WTC11 (cell line): Measurements from ENCODE around the gene PPEF2. TPM values are rescaled to one million over a fixed set of nuclear protein-coding genes. Genes with fewer than 3 reads are reported as not detected.

Source experiments
- ATAC-seq: fragments of 200-7000 bp; cut with Tn5 transposase; 2 replicates; pipeline ENCODE4 v1.10.0; 2021; ENCODE audit warnings: mild to moderate bottlenecking, moderate library complexity
- CTCF ChIA-PET: fragments of 300-600 bp; sonication (Branson Sonifier 250); formaldehyde crosslinking; loops from one replicate; lab custom pipeline; 2021; ENCODE audit warnings: antibody characterized with exemption; lab: Charles Lee
- POLR2A ChIA-PET: fragments of 350-600 bp; sonication (Branson Sonifier 250); formaldehyde crosslinking; loops from one replicate; lab custom pipeline; 2021; ENCODE audit warnings: antibody characterized with exemption; lab: Charles Lee
- DNase-seq: peaks from one replicate; pipeline ENCODE4 v3.0.0; 2021; ENCODE audit warnings: low spot score
- H3K27ac Mint-ChIP-seq: 2 replicates; pipeline ENCODE4 v1.8.0; 2021; ENCODE audit warnings: mixed read lengths
- H3K27me3 Mint-ChIP-seq: 2 replicates; pipeline ENCODE4 v1.8.0; 2021; ENCODE audit warnings: low read depth, mild to moderate bottlenecking, moderate library complexity, mixed read lengths
- H3K36me3 Mint-ChIP-seq: 2 replicates; pipeline ENCODE4 v1.8.0; 2021; ENCODE audit warnings: mixed read lengths
- H3K4me1 Mint-ChIP-seq: 2 replicates; pipeline ENCODE4 v1.8.0; 2022; ENCODE audit warnings: mixed read lengths
- H3K4me3 Mint-ChIP-seq: 2 replicates; pipeline ENCODE4 v1.8.0; 2021; ENCODE audit warnings: mild to moderate bottlenecking, moderate library complexity, mixed read lengths
- H3K9me3 Mint-ChIP-seq: 2 replicates; pipeline ENCODE4 v1.8.0; 2021; ENCODE audit warnings: mixed read lengths
- AFF4 ChIP-seq: sonication (generic); formaldehyde crosslinking; IDR thresholded peaks from 2 replicates; pipeline ENCODE4 v1.8.1; 2023; ENCODE audit warnings: mild to moderate bottlenecking, missing genetic modification reagents, borderline replicate concordance
- ARID4B ChIP-seq: sonication (generic); formaldehyde crosslinking; IDR thresholded peaks from 2 replicates; pipeline ENCODE4 v1.8.0; 2023; ENCODE audit warnings: missing genetic modification reagents, mild to moderate bottlenecking, borderline replicate concordance
- CBFB ChIP-seq: sonication (generic); formaldehyde crosslinking; IDR thresholded peaks from 2 replicates; pipeline ENCODE4 v1.8.1; 2022; ENCODE audit warnings: mild to moderate bottlenecking, low read depth, missing genetic modification reagents
- E2F4 ChIP-seq: sonication (generic); formaldehyde crosslinking; IDR thresholded peaks from 2 replicates; pipeline ENCODE4 v1.8.1; 2022; ENCODE audit warnings: low read depth, mild to moderate bottlenecking, moderate library complexity, missing genetic modification reagents, borderline replicate concordance
- ELF4 ChIP-seq: sonication (generic); formaldehyde crosslinking; IDR thresholded peaks from 2 replicates; pipeline ENCODE4 v1.8.1; 2022; ENCODE audit warnings: low read depth, mild to moderate bottlenecking, moderate library complexity, missing genetic modification reagents
- ETV6 ChIP-seq: sonication (generic); formaldehyde crosslinking; IDR thresholded peaks from 2 replicates; pipeline ENCODE4 v1.8.1; 2022; ENCODE audit warnings: mild to moderate bottlenecking, missing genetic modification reagents
- FOXP1 ChIP-seq: sonication (generic); formaldehyde crosslinking; IDR thresholded peaks from 2 replicates; pipeline ENCODE4 v1.8.0; 2022; ENCODE audit warnings: missing genetic modification reagents, mild to moderate bottlenecking, moderate library complexity, borderline replicate concordance
- HMGA2 ChIP-seq: fragments of 250-450 bp; sonication (Bioruptor Pico); IDR thresholded peaks from 2 replicates; pipeline ENCODE4 v1.4.0; 2021; ENCODE audit warnings: mild to moderate bottlenecking, moderate library complexity
- NR1H2 ChIP-seq: sonication (generic); formaldehyde crosslinking; IDR thresholded peaks from 2 replicates; pipeline ENCODE4 v1.9.0; 2021; ENCODE audit warnings: mild to moderate bottlenecking, moderate library complexity, missing genetic modification reagents
- NR2C2 ChIP-seq: sonication (generic); formaldehyde crosslinking; IDR thresholded peaks from 2 replicates; pipeline ENCODE4 v1.8.0; 2022; ENCODE audit warnings: mild to moderate bottlenecking, missing genetic modification reagents
- OVOL2 ChIP-seq: fragments of 250-450 bp; sonication (Bioruptor Pico); IDR thresholded peaks from 2 replicates; pipeline ENCODE4 v1.9.0; 2021; ENCODE audit warnings: mild to moderate bottlenecking, borderline replicate concordance
- PREB ChIP-seq: sonication (generic); formaldehyde crosslinking; IDR thresholded peaks from 2 replicates; pipeline ENCODE4 v1.8.1; 2022; ENCODE audit warnings: mild to moderate bottlenecking, missing genetic modification reagents, moderate library complexity, borderline replicate concordance
- SMAD3 ChIP-seq: sonication (generic); formaldehyde crosslinking; IDR thresholded peaks from 2 replicates; pipeline ENCODE4 v1.8.0; 2022; ENCODE audit warnings: missing genetic modification reagents, mild to moderate bottlenecking, borderline replicate concordance
- SP1 ChIP-seq: sonication (generic); formaldehyde crosslinking; conservative IDR thresholded peaks from 2 replicates; pipeline ENCODE4 v1.8.1; 2022; ENCODE audit warnings: missing genetic modification reagents
- STAT6 ChIP-seq: sonication (generic); formaldehyde crosslinking; conservative IDR thresholded peaks from 2 replicates; pipeline ENCODE4 v1.8.1; 2023; ENCODE audit warnings: mild to moderate bottlenecking, low read depth, missing genetic modification reagents, moderate library complexity
- ZNF219 ChIP-seq: sonication (generic); formaldehyde crosslinking; IDR thresholded peaks from 2 replicates; pipeline ENCODE4 v1.8.0; 2023; ENCODE audit warnings: missing genetic modification reagents, mild to moderate bottlenecking, borderline replicate concordance
- ZNF317 ChIP-seq: sonication (generic); formaldehyde crosslinking; IDR thresholded peaks from 2 replicates; pipeline ENCODE4 v1.8.1; 2023; ENCODE audit warnings: low read depth, mild to moderate bottlenecking, moderate library complexity, missing genetic modification reagents, borderline replicate concordance
- ZNF425 ChIP-seq: fragments of 250-450 bp; sonication (Bioruptor Pico); conservative IDR thresholded peaks from 2 replicates; pipeline ENCODE4 v1.9.0; 2021; ENCODE audit warnings: mild to moderate bottlenecking
- ZNF671 ChIP-seq: fragments of 250-450 bp; sonication (Bioruptor Pico); IDR thresholded peaks from 2 replicates; pipeline ENCODE4 v1.8.0; 2021; ENCODE audit warnings: mild to moderate bottlenecking
- total RNA-seq: library from RNA; stranded (reverse); gene quantifications from 3 replicates; pipeline ENCODE4 v1.2.3, GENCODE V29; 2021

The PPEF2 gene
- total RNA-seq, 1 experiment from 2014 or later, result not detected

DNA sequence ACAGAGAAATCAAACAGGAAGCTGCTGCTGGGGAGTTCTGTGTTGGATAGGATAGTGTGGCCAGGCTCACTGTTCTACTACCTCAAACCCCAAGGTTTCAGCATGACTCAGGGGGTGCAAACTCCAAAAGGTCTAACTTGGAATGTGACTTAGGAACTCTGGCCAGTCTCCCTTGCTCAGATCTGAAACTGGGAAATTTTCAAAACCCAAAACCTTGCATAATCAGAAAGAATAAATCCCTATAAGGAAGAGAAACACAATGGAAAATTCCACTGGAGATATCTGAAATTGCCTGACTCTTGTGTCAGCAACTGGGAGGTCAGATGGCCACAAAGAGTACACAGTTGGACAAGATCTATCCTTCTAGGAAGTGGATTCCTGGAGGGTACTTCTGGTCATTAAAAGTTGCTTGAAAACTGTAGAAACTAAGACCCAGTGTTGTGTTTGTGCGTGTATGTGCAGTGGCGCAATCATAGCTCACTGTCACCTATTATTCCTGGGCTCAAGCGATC, 58.0 kb downstream of the PPEF2 start:
- H3K9me3 Mint-ChIP-seq, result no peaks in the 10 kb centered on the region
- DNase-seq, result no peak
- H3K27me3 Mint-ChIP-seq, result no peaks in the 10 kb centered on the region
- no peaks in the 10 kb centered on the region for H3K36me3 Mint-ChIP-seq
- no peak for ATAC-seq
- POLR2A ChIA-PET, result no interaction called here
- no peak overlapping the region for H3K4me3 Mint-ChIP-seq
- no peak for TF ChIP-seq ZNF425
- no peak for TF ChIP-seq OVOL2 (CRISPR knock-in tag)
- TF ChIP-seq FOXP1 (CRISPR knock-in tag), result no peak
- TF ChIP-seq HMGA2, result no peak
- no peak for TF ChIP-seq PREB (CRISPR knock-in tag)
- no peak for TF ChIP-seq E2F4 (CRISPR knock-in tag)
- H3K4me1 Mint-ChIP-seq, result peaks cover 24% of the 10 kb centered on the region
- CTCF ChIA-PET, result interaction anchor here (1.1 kb wide), 1 partner anchor 52 kb away, joined by 3 read pairs; no protein-coding TSS in a partner anchor
- H3K27ac Mint-ChIP-seq, result no peak overlapping the region

DNA sequence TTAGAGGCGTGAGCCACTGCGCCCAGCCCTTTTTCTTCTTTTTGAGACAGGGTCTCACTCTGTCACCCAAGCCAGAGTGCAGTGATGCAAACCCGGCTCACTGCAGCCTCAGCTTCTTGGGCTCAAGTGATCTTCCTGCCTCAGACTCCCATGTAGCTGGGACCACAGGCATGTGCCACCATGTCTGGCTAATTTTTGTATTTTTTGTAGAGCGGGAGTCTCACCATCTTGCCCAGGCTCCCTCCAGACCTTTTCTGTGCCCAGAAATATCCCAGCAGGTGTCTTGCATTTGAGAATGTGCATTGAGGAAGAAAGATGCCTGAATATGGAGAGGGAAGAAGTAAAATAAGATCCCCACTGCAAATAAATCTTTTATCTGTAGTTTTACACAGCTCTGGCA, 58.7 kb downstream of the PPEF2 start:
- DNase-seq (no peak), ATAC-seq (no peak)
- Mint-ChIP-seq H3K4me3 (no peak overlapping the region), H3K27me3 (no peaks in the 10 kb centered on the region), H3K9me3 (no peaks in the 10 kb centered on the region), H3K27ac (no peak overlapping the region), H3K36me3 (no peaks in the 10 kb centered on the region), H3K4me1 (peaks cover 26% of the 10 kb centered on the region)
- ChIA-PET POLR2A (no interaction called here), CTCF (interaction anchor here (1.1 kb wide), 1 partner anchor 52 kb away, joined by 3 read pairs; no protein-coding TSS in a partner anchor)
- TF ChIP-seq ELF4 (CRISPR knock-in tag) (no peak), ARID4B (CRISPR knock-in tag) (no peak), NR1H2 (CRISPR knock-in tag) (no peak), SP1 (CRISPR knock-in tag) (no peak), ZNF219 (CRISPR knock-in tag) (no peak), AFF4 (no peak), ETV6 (CRISPR knock-in tag) (no peak), SMAD3 (no peak), ZNF671 (CRISPR knock-in tag) (no peak), NR2C2 (CRISPR knock-in tag) (no peak), STAT6 (no peak), CBFB (CRISPR knock-in tag) (no peak), ZNF317 (CRISPR knock-in tag) (no peak)
